Endodermal cell (in vitro differentiated cells): ENCODE results near the gene USP51. TPM values are rescaled to one million over a fixed set of nuclear protein-coding genes. Genes with fewer than 3 reads are reported as not detected.

ENCODE experiments used
- DNase-seq: peaks from one replicate; pipeline ENCODE4 v3.0.0-alpha.2; 2017
- H3K27ac ChIP-seq: 2 replicates; pipeline ENCODE4 v1.5.1; 2013; ENCODE audit warnings: mild to moderate bottlenecking, low read depth, low read length, moderate library complexity
- H3K27me3 ChIP-seq: 2 replicates; pipeline ENCODE4 v1.6.1; 2013; ENCODE audit warnings: mild to moderate bottlenecking, low read length, moderate library complexity; ENCODE audit not compliant: insufficient read depth, control insufficient read depth, poor library complexity, severe bottlenecking
- H3K36me3 ChIP-seq: 2 replicates; pipeline ENCODE4 v1.7.0; 2013; ENCODE audit warnings: mild to moderate bottlenecking, low read length, moderate library complexity; ENCODE audit not compliant: control insufficient read depth, insufficient read depth
- H3K4me1 ChIP-seq: one replicate; pipeline ENCODE4 v1.7.0; 2013; ENCODE audit warnings: low read length; ENCODE audit not compliant: control insufficient read depth, insufficient read depth
- H3K4me3 ChIP-seq: 2 replicates; pipeline ENCODE4 v1.5.1; 2013; ENCODE audit warnings: mild to moderate bottlenecking, low read length, moderate library complexity
- H3K9ac ChIP-seq: 2 replicates; pipeline ENCODE4 v1.6.1; 2013; ENCODE audit warnings: mild to moderate bottlenecking, low read length, moderate library complexity; ENCODE audit not compliant: poor library complexity, severe bottlenecking; ENCODE audit errors: extremely low read depth
- H3K9me3 ChIP-seq: 2 replicates; pipeline ENCODE4 v1.6.1; 2013; ENCODE audit warnings: mild to moderate bottlenecking, low read length, moderate library complexity; ENCODE audit not compliant: control insufficient read depth
- H3K27ac Mint-ChIP-seq: 2 replicates; pipeline ENCODE4 v1.8.0; 2020; ENCODE audit warnings: mixed read lengths
- H3K27me3 Mint-ChIP-seq: 2 replicates; pipeline ENCODE4 v1.8.0; 2021; ENCODE audit warnings: mild to moderate bottlenecking, mixed read lengths; ENCODE audit not compliant: insufficient read depth
- H3K36me3 Mint-ChIP-seq: 2 replicates; pipeline ENCODE4 v1.8.0; 2020; ENCODE audit warnings: low read depth, mixed read lengths
- H3K4me1 Mint-ChIP-seq: 2 replicates; pipeline ENCODE4 v1.8.0; 2020; ENCODE audit warnings: mixed read lengths
- H3K4me3 Mint-ChIP-seq: 2 replicates; pipeline ENCODE4 v1.8.0; 2020; ENCODE audit warnings: mild to moderate bottlenecking, moderate library complexity, mixed read lengths
- H3K9me3 Mint-ChIP-seq: 2 replicates; pipeline ENCODE4 v1.8.0; 2020; ENCODE audit warnings: mild to moderate bottlenecking, mixed read lengths
- WGBS, 2 experiments: methylation state at CpG; one replicate each; pipeline versions ENCODE4 v1.1.5 to v1.1.7; 2013; ENCODE audit warnings: missing lambda C conversion rate in 2 of 2, mixed read lengths in 1 of 2; ENCODE audit not compliant: insufficient coverage in 1 of 2, insufficient read length in 1 of 2; 5-methylcytosine and 5-hydroxymethylcytosine counted together
- total RNA-seq, 2 donors: library from RNA; stranded (reverse); fragmentation: NEBNext Ultra II Directional in 1 of 2; extraction: Animal tissue kit (Norgen Biotek cat#: 25700) in 1 of 2; gene quantifications; 2 replicates in 1 of 2; 3 replicates in 1 of 2; pipeline ENCODE4 v1.2.1, GENCODE V29; 2021
- TF ChIP-seq, protein P1 (sequence below): fragments of 200-600 bp; sonication (generic); conservative IDR thresholded peaks from 2 replicates; pipeline ENCODE4 v1.5.0; 2021; ENCODE audit warnings: antibody characterized with exemption, mild to moderate bottlenecking

The USP51 gene
- total RNA-seq, 2 donors from 2014 or later: 15.6 to 18.0 TPM

DNA sequence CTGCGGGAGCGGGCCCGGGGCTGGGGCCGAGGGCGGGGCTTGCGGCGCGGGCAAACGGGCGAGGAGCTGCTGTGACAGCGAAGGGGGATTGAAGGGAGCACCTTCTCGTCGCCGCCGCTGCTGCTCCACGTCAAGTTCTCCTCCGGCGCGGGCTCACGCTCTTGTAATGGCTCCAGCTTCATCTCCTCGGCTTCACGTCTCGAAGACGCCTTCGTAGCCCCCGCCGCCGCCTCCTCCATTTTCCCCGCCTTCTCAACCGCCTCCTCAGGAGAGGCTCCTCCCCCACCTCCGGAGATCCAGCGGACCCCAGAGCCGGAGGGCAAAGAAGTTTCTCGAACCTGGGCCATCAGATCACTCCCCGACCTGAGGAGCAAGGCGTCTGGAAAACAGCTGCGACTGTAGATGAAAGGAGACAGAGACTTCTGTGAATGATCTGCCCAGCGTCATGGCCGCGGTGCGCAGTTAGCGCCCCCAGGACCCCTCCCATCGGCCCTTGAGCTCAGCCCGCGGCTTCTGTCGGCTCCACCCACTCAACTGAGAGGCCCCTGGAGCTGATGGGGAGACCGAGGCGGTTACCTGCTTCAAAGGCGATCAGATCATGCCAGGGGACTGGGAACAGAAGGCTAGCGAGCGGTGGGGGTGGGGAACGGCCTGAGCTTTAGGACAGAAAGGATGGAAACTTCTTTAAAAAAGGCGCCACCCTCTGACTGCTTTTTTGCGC is 895 bp downstream of the USP51 start:
- no peaks in the 10 kb centered on the region for H3K9me3 ChIP-seq
- no peaks in the 10 kb centered on the region for H3K4me1 Mint-ChIP-seq
- 0% methylated on average over 3 to 51 of the region's 54 CpGs for WGBS, 2 experiments
- peaks cover 17% of the 10 kb centered on the region for H3K36me3 Mint-ChIP-seq
- H3K27ac ChIP-seq: peak overlapping the region; percentile 76
- peak; percentile 80 for DNase-seq
- TF ChIP-seq, protein P1, sequence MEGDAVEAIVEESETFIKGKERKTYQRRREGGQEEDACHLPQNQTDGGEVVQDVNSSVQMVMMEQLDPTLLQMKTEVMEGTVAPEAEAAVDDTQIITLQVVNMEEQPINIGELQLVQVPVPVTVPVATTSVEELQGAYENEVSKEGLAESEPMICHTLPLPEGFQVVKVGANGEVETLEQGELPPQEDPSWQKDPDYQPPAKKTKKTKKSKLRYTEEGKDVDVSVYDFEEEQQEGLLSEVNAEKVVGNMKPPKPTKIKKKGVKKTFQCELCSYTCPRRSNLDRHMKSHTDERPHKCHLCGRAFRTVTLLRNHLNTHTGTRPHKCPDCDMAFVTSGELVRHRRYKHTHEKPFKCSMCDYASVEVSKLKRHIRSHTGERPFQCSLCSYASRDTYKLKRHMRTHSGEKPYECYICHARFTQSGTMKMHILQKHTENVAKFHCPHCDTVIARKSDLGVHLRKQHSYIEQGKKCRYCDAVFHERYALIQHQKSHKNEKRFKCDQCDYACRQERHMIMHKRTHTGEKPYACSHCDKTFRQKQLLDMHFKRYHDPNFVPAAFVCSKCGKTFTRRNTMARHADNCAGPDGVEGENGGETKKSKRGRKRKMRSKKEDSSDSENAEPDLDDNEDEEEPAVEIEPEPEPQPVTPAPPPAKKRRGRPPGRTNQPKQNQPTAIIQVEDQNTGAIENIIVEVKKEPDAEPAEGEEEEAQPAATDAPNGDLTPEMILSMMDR: no peak
- H3K27me3 Mint-ChIP-seq: no peaks in the 10 kb centered on the region
- H3K4me3 Mint-ChIP-seq: peak overlapping the region; percentile 90
- H3K9me3 Mint-ChIP-seq: peaks cover 60% of the 10 kb centered on the region
- H3K4me1 ChIP-seq: no peaks in the 10 kb centered on the region
- H3K9ac ChIP-seq: peak overlapping the region; percentile 71
- peak overlapping the region; percentile 86 for H3K4me3 ChIP-seq
- H3K27me3 ChIP-seq: no peaks in the 10 kb centered on the region
- peaks cover 10% of the 10 kb centered on the region for H3K36me3 ChIP-seq
- peak overlapping the region; percentile 99 for H3K27ac Mint-ChIP-seq

DNA sequence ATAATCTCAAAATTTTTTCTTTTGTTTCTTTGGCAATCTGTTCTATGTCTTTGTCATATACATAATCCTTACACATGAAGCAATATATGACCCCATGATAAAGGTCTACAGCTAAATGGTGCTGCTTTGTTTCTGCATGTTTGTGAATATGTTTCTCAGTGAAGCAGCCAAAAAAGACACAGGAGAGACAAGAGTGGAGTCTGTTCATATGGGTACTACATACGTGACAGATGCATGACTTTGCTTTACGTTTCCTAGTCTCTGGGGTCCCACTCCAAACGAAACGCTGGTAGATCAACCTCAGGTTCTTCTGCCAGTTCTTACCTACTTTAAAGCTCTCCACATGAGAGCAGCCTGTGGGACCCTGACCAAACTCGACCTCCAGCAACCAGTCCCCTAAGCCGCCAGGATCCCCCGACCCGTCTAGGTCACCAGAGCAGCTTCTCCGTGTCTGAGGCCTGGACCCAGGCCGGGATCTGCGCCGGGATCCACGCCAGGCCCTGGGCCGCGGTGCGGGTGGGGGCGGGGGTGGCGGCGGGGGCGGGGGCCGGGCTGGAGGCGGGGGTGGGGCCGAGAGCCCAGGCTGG is 1.5 kb downstream of the USP51 start:
- Histone ChIP-seq H3K27me3 (no peaks in the 10 kb centered on the region), H3K4me3 (peak overlapping the region; percentile 80), H3K36me3 (peaks cover 10% of the 10 kb centered on the region), H3K9ac (no peak overlapping the region), H3K4me1 (no peaks in the 10 kb centered on the region), H3K27ac (no peak overlapping the region), H3K9me3 (no peaks in the 10 kb centered on the region)
- Mint-ChIP-seq H3K27ac (no peak overlapping the region), H3K4me3 (peak overlapping the region; percentile 90), H3K27me3 (no peaks in the 10 kb centered on the region), H3K9me3 (peaks cover 64% of the 10 kb centered on the region), H3K4me1 (no peaks in the 10 kb centered on the region), H3K36me3 (peaks cover 17% of the 10 kb centered on the region)
- WGBS, 2 experiments: 15 to 82% methylated on average over 2 to 16 of the region's 23 CpGs
- TF ChIP-seq, protein P1: no peak
- DNase-seq: no peak

DNA sequence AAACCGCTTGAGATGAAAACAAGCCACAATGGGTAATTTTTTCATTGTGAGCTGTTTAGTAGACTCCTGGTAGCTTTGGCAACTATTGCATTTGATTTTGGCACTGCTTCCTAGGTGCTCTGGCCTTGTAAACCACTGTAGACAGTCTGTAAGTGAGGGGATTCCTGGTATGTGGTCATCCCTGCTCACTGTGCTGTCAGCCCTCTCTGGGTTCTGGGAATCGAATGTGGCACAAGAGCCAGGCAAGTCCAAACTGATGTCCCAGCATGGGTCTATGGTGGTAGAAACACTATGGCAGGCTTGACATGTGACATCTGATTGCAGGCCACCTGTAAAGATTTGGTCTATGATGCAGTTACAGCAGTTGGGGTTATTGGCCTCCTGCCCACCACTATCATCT is 2.5 kb downstream of the USP51 start:
- Mint-ChIP-seq H3K4me3 (peak overlapping the region; percentile 90), H3K36me3 (peaks cover 17% of the 10 kb centered on the region), H3K4me1 (no peaks in the 10 kb centered on the region), H3K9me3 (peaks cover 66% of the 10 kb centered on the region), H3K27ac (no peak overlapping the region), H3K27me3 (no peaks in the 10 kb centered on the region)
- H3K27me3 ChIP-seq: no peaks in the 10 kb centered on the region
- no peak overlapping the region for H3K9ac ChIP-seq
- no peaks in the 10 kb centered on the region for H3K9me3 ChIP-seq
- H3K36me3 ChIP-seq: peaks cover 10% of the 10 kb centered on the region
- peak; percentile 17 for DNase-seq
- no peaks in the 10 kb centered on the region for H3K4me1 ChIP-seq
- TF ChIP-seq, protein P1: no peak
- 94% methylated on average over 2 of the region's 2 CpGs; no CpG with 5 or more reads in 1 of the 2 experiments for WGBS, 2 experiments
- H3K4me3 ChIP-seq: no peak overlapping the region
- no peak overlapping the region for H3K27ac ChIP-seq
